Endothelial cell (in vitro differentiated cells): Measurements from ENCODE around the gene FBXL15. TPM values are rescaled to one million over a fixed set of nuclear protein-coding genes. Genes with fewer than 3 reads are reported as not detected.

Experiments used
- DNase-seq: peaks from one replicate; pipeline ENCODE4 v3.0.0; 2021; ENCODE audit warnings: low spot score
- H3K27ac Mint-ChIP-seq: one replicate; pipeline ENCODE4 v1.8.0; 2021; ENCODE audit warnings: mixed read lengths, inconsistent platforms; ENCODE audit not compliant: unreplicated experiment
- H3K27me3 Mint-ChIP-seq: one replicate; pipeline ENCODE4 v1.8.0; 2021; ENCODE audit warnings: mild to moderate bottlenecking, moderate library complexity, mixed read lengths, inconsistent platforms; ENCODE audit not compliant: unreplicated experiment
- H3K36me3 Mint-ChIP-seq: one replicate; pipeline ENCODE4 v1.8.0; 2021; ENCODE audit warnings: mild to moderate bottlenecking, low read depth, mixed read lengths, inconsistent platforms; ENCODE audit not compliant: unreplicated experiment
- H3K4me1 Mint-ChIP-seq: one replicate; pipeline ENCODE4 v1.8.0; 2021; ENCODE audit warnings: mild to moderate bottlenecking, mixed read lengths, inconsistent platforms; ENCODE audit not compliant: unreplicated experiment
- H3K4me3 Mint-ChIP-seq: one replicate; pipeline ENCODE4 v1.8.0; 2021; ENCODE audit warnings: mild to moderate bottlenecking, mixed read lengths, inconsistent platforms; ENCODE audit not compliant: unreplicated experiment
- H3K9me3 Mint-ChIP-seq: one replicate; pipeline ENCODE4 v1.8.0; 2021; ENCODE audit warnings: mixed read lengths, inconsistent platforms; ENCODE audit not compliant: unreplicated experiment
- total RNA-seq: library from RNA; stranded (reverse); fragmentation: NEBNext Ultra II Directional; extraction: Animal tissue kit (Norgen Biotek cat#: 25700); gene quantifications from one replicate; pipeline ENCODE4 v1.2.1, GENCODE V29; 2021; ENCODE audit not compliant: unreplicated experiment
- TF ChIP-seq, protein P1 (sequence below): fragments of 200-600 bp; sonication (generic); IDR thresholded peaks from one replicate; pipeline ENCODE4 v1.5.0; 2021; ENCODE audit warnings: antibody characterized with exemption; ENCODE audit not compliant: unreplicated experiment

The FBXL15 gene
- total RNA-seq, 1 donor from 2014 or later, result 8.7 TPM

DNA sequence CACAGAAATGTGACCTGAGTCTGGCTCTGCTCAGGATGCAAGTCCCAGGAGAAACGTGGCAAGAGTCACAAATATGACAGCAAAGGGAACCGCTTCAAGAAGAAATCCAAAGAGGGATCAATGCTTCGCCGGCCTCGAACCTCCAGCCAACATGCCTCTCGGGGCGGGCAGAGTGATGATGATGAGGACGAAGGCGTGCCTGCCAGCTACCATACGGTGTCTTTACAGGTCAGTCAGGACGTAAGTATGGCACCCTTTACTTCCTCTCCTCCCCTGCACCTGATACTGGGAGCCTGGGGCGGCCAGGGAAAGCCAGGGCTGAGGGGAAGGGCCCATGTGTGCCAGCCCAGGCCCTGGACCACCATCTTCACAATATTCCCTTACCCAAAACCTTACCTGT, 43.7 kb upstream of the FBXL15 start:
- H3K27me3 Mint-ChIP-seq, result peaks cover 5% of the 10 kb centered on the region
- DNase-seq, result no peak
- no peaks in the 10 kb centered on the region for H3K9me3 Mint-ChIP-seq
- no peak overlapping the region for H3K4me3 Mint-ChIP-seq
- no peak overlapping the region for H3K27ac Mint-ChIP-seq
- H3K36me3 Mint-ChIP-seq, result peaks cover 35% of the 10 kb centered on the region
- H3K4me1 Mint-ChIP-seq, result no peaks in the 10 kb centered on the region
- TF ChIP-seq, protein P1, sequence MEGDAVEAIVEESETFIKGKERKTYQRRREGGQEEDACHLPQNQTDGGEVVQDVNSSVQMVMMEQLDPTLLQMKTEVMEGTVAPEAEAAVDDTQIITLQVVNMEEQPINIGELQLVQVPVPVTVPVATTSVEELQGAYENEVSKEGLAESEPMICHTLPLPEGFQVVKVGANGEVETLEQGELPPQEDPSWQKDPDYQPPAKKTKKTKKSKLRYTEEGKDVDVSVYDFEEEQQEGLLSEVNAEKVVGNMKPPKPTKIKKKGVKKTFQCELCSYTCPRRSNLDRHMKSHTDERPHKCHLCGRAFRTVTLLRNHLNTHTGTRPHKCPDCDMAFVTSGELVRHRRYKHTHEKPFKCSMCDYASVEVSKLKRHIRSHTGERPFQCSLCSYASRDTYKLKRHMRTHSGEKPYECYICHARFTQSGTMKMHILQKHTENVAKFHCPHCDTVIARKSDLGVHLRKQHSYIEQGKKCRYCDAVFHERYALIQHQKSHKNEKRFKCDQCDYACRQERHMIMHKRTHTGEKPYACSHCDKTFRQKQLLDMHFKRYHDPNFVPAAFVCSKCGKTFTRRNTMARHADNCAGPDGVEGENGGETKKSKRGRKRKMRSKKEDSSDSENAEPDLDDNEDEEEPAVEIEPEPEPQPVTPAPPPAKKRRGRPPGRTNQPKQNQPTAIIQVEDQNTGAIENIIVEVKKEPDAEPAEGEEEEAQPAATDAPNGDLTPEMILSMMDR, result no peak

DNA sequence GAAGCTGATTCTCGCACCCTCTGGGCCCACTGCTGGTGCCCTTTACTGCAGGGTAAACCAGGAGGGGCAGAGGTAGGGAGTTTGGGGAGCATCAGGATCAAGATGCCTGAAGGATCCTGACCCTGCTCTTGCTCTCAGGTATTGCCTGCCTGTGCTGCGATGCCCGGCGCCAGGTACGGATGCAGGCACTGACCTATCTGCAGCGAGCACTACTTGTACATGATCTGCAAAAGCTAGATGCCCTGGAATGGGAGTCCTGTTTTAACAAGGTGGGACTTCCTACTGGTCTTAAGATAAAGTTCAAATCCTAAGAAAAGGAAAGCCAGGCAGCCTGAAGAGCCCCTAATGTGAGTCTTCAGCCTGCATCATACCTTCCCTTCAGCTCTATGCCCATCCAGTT, 41.3 kb upstream of the FBXL15 start:
- H3K4me1 Mint-ChIP-seq, result no peaks in the 10 kb centered on the region
- no peaks in the 10 kb centered on the region for H3K9me3 Mint-ChIP-seq
- TF ChIP-seq, protein P1, result no peak
- no peak overlapping the region for H3K27ac Mint-ChIP-seq
- peaks cover 5% of the 10 kb centered on the region for H3K27me3 Mint-ChIP-seq
- peaks cover 26% of the 10 kb centered on the region for H3K36me3 Mint-ChIP-seq
- no peak overlapping the region for H3K4me3 Mint-ChIP-seq
- DNase-seq, result no peak

DNA sequence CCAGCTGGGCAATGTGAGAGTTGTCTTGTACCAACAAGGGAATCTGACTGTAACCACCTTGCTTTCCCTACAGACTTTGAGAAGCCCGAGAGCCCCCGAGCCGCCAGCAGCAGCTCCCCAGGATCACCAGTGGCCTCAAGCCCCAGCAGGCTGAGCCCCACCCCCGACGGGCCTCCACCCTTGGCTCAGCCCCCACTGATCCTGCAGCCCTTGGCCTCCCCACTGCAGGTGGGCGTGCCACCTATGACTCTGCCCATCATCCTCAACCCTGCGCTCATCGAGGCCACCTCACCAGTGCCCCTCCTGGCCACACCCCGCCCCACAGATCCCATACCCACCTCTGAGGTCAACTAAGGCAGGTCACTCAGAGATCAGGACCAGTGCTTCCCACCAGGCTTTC, 38.7 kb upstream of the FBXL15 start:
- Mint-ChIP-seq H3K36me3 (peaks cover 18% of the 10 kb centered on the region), H3K9me3 (no peaks in the 10 kb centered on the region), H3K27me3 (peaks cover 3% of the 10 kb centered on the region), H3K4me3 (no peak overlapping the region), H3K27ac (no peak overlapping the region), H3K4me1 (peaks cover 6% of the 10 kb centered on the region)
- no peak for DNase-seq
- TF ChIP-seq, protein P1, result no peak

DNA sequence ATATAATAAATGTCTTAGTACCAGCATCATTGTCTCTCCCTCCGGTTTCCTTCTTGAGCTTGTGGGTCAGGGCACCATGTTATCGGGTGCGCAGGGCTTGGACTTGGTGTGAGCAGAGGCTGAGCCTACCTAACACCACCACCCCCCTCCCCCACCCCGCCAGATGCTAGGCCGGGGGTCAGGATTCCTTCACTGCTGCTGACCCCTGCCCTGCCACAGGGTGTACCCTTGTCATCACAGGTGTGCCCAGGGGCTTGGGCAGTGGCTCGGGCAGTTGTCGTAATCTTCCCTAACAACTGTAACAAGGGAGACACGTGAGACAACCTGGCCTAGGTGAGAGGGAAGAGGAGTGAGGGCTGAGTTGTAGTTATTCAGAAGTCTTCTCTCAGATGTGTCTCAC, 37.8 kb upstream of the FBXL15 start:
- no peaks in the 10 kb centered on the region for H3K9me3 Mint-ChIP-seq
- H3K4me3 Mint-ChIP-seq, result no peak overlapping the region
- no peak overlapping the region for H3K27ac Mint-ChIP-seq
- DNase-seq, result no peak
- peaks cover 3% of the 10 kb centered on the region for H3K27me3 Mint-ChIP-seq
- TF ChIP-seq, protein P1, result no peak
- H3K36me3 Mint-ChIP-seq, result peaks cover 18% of the 10 kb centered on the region
- H3K4me1 Mint-ChIP-seq, result peaks cover 6% of the 10 kb centered on the region

DNA sequence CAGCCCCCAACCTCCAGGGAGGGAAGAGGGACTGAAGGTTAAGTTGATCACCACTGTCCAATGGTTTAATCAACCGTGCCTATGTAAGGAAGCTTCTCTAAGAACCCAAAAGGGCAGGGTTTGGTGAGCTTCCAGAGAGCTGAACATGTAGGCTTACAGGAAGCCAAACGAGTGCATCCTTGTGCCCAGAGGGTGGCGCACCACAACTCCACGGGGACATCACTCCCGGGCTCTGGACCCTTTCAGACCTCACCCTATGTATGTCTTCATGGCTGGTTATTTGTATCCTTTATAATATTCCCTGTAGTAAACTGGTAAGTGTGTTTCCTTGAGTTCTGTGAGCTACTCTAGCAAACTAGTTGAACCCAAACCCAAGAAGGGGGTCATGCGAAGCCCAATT, 36.6 kb upstream of the FBXL15 start:
- TF ChIP-seq, protein P1, result no peak
- DNase-seq, result no peak
- Mint-ChIP-seq H3K36me3 (peaks cover 15% of the 10 kb centered on the region), H3K4me3 (no peak overlapping the region), H3K4me1 (peaks cover 6% of the 10 kb centered on the region), H3K27me3 (peaks cover 3% of the 10 kb centered on the region), H3K9me3 (no peaks in the 10 kb centered on the region), H3K27ac (no peak overlapping the region)
